ENCODE data around the gene CCL2.

Gene CCL2

DNA sequence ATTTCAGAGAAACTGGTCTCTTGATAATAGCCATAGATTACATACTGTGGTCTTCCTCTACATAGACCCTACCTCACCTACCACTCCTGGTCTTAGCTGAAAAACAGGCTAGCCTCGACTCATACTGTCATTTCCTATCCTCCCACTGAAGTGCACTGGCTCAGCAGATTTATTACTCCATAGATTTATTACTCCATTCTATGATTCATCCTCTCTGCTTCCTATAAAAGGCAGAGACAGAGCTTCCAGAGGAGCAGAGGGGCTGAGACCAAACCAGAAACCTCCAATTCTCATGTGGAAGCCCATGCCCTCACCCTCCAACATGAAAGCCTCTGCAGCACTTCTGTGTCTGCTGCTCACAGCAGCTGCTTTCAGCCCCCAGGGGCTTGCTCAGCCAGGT lies 14.9 kb downstream of the CCL2 start, which contains the start of gene CCL7:
Gene CCL7, plus strand, starts transcription at position 253 of the 400 bp plus-strand sequence. Its CDS starts 70 bp downstream, at position 323.
- H3K9ac ChIP-seq (ENCODE audit: low read depth, low read length, poor library complexity, severe bottlenecking), result no peak within 1 kb of the TSS
- H3K27me3 ChIP-seq (ENCODE audit: insufficient read depth, low read length, poor library complexity, severe bottlenecking), result no peaks in the 10 kb centered on the region
- TF ChIP-seq, protein P1, sequence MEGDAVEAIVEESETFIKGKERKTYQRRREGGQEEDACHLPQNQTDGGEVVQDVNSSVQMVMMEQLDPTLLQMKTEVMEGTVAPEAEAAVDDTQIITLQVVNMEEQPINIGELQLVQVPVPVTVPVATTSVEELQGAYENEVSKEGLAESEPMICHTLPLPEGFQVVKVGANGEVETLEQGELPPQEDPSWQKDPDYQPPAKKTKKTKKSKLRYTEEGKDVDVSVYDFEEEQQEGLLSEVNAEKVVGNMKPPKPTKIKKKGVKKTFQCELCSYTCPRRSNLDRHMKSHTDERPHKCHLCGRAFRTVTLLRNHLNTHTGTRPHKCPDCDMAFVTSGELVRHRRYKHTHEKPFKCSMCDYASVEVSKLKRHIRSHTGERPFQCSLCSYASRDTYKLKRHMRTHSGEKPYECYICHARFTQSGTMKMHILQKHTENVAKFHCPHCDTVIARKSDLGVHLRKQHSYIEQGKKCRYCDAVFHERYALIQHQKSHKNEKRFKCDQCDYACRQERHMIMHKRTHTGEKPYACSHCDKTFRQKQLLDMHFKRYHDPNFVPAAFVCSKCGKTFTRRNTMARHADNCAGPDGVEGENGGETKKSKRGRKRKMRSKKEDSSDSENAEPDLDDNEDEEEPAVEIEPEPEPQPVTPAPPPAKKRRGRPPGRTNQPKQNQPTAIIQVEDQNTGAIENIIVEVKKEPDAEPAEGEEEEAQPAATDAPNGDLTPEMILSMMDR (conservative IDR thresholded peaks at IDR 0.05; ENCODE audit: low read length), result no peak
- no peak for TF ChIP-seq EZH2phosphoT487 (IDR thresholded peaks at IDR 0.05; ENCODE audit: borderline replicate concordance)
- H3F3A ChIP-seq (ENCODE audit: low read depth), result no peaks in the 10 kb centered on the region
- H3K4me2 ChIP-seq (ENCODE audit: low read depth, low read length, poor library complexity, severe bottlenecking), result no peak within 1 kb of the TSS
- no peak within 1 kb of the TSS for H2AFZ ChIP-seq (ENCODE audit: low read length)
- no peaks in the 10 kb centered on the region for H3K4me1 ChIP-seq (ENCODE audit: insufficient read depth, low read length, poor library complexity, severe bottlenecking)
- H3K4me3 ChIP-seq (ENCODE audit: low read length, poor library complexity, severe bottlenecking), result no peak within 1 kb of the TSS
- no peaks in the 10 kb centered on the region for H3K9me3 ChIP-seq (ENCODE audit: insufficient read depth, low read depth, low read length)
- H3K9me2 ChIP-seq (replicated peaks; ENCODE audit: low read depth, low read length), result no peaks in the 10 kb centered on the region
- H4K20me1 ChIP-seq (ENCODE audit: insufficient read depth, low read length, poor library complexity, severe bottlenecking), result no peaks in the 10 kb centered on the region
- H3K36me3 ChIP-seq (ENCODE audit: insufficient read depth, low read length), result no peaks in the 10 kb centered on the region
- H3K79me2 ChIP-seq (ENCODE audit: insufficient read depth, low read length), result no peaks in the 10 kb centered on the region

DNA sequence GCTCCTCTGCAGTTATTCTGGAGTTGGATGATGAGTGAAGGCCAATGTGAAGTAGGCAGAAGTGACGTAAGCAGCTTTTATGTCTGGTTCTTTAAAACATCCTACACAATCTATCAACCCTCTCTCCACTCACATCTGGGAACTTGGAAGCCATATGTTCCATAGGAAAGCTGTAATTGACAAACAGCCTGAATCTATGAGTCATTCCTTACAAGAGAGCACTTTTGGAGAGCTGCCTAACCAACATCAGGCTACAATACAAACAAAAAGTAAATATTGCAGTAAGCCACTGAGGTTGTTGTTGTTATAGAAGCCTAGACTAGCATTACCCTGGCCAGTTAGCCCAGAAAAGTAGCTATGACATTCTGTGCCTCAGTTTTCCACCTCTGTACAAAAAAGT lies 20.8 kb downstream of the CCL2 start:
- TF ChIP-seq EZH2phosphoT487 (IDR thresholded peaks at IDR 0.05; ENCODE audit: borderline replicate concordance), result no peak
- TF ChIP-seq, protein P1 (conservative IDR thresholded peaks at IDR 0.05; ENCODE audit: low read length), result no peak
- Histone ChIP-seq H3K4me1 (ENCODE audit: insufficient read depth, low read length, poor library complexity, severe bottlenecking) (no peaks in the 10 kb centered on the region), H3K9me2 (replicated peaks; ENCODE audit: low read depth, low read length) (no peaks in the 10 kb centered on the region), H3K27me3 (ENCODE audit: insufficient read depth, low read length, poor library complexity, severe bottlenecking) (no peaks in the 10 kb centered on the region), H3K4me2 (ENCODE audit: low read depth, low read length, poor library complexity, severe bottlenecking) (no peak overlapping the region), H3K9ac (ENCODE audit: low read depth, low read length, poor library complexity, severe bottlenecking) (no peak overlapping the region), H3K9me3 (ENCODE audit: insufficient read depth, low read depth, low read length) (no peaks in the 10 kb centered on the region), H3K36me3 (ENCODE audit: insufficient read depth, low read length) (no peaks in the 10 kb centered on the region), H3K79me2 (ENCODE audit: insufficient read depth, low read length) (no peaks in the 10 kb centered on the region), H3K4me3 (ENCODE audit: low read length, poor library complexity, severe bottlenecking) (no peak overlapping the region), H4K20me1 (ENCODE audit: insufficient read depth, low read length, poor library complexity, severe bottlenecking) (no peaks in the 10 kb centered on the region), H3F3A (ENCODE audit: low read depth) (no peaks in the 10 kb centered on the region), H2AFZ (ENCODE audit: low read length) (no peak overlapping the region)

DNA sequence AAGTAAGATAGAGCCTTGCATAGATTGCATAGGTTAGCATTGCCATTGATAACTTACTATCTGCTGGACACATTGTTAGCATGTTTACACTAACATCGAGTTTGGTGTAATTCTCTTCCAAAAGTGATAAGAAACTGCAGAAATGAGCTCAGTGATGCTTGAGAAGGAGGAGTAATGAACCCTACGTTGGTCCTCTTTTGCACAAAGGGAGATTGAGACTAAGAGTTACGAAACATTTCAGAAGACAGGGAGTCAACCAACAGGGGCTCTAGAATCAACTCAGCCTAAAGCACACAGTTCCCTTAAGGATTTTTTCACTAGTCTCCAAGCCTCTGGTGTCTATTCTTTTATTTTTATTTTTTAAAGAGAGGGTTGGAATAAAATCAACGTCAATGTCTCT lies 21.7 kb downstream of the CCL2 start:
- H3F3A ChIP-seq (ENCODE audit: low read depth), result no peaks in the 10 kb centered on the region
- no peaks in the 10 kb centered on the region for H3K9me3 ChIP-seq (ENCODE audit: insufficient read depth, low read depth, low read length)
- no peaks in the 10 kb centered on the region for H3K4me1 ChIP-seq (ENCODE audit: insufficient read depth, low read length, poor library complexity, severe bottlenecking)
- H3K36me3 ChIP-seq (ENCODE audit: insufficient read depth, low read length), result no peaks in the 10 kb centered on the region
- H3K79me2 ChIP-seq (ENCODE audit: insufficient read depth, low read length), result no peaks in the 10 kb centered on the region
- TF ChIP-seq EZH2phosphoT487 (IDR thresholded peaks at IDR 0.05; ENCODE audit: borderline replicate concordance), result no peak
- TF ChIP-seq, protein P1 (conservative IDR thresholded peaks at IDR 0.05; ENCODE audit: low read length), result no peak
- H3K9ac ChIP-seq (ENCODE audit: low read depth, low read length, poor library complexity, severe bottlenecking), result no peak overlapping the region
- H4K20me1 ChIP-seq (ENCODE audit: insufficient read depth, low read length, poor library complexity, severe bottlenecking), result no peaks in the 10 kb centered on the region
- no peak overlapping the region for H3K4me3 ChIP-seq (ENCODE audit: low read length, poor library complexity, severe bottlenecking)
- no peak overlapping the region for H3K4me2 ChIP-seq (ENCODE audit: low read depth, low read length, poor library complexity, severe bottlenecking)
- no peaks in the 10 kb centered on the region for H3K9me2 ChIP-seq (replicated peaks; ENCODE audit: low read depth, low read length)
- no peaks in the 10 kb centered on the region for H3K27me3 ChIP-seq (ENCODE audit: insufficient read depth, low read length, poor library complexity, severe bottlenecking)
- no peak overlapping the region for H2AFZ ChIP-seq (ENCODE audit: low read length)
